ENCODE measurements around the gene STOX1.

- TF ChIP-seq, protein P1, sequence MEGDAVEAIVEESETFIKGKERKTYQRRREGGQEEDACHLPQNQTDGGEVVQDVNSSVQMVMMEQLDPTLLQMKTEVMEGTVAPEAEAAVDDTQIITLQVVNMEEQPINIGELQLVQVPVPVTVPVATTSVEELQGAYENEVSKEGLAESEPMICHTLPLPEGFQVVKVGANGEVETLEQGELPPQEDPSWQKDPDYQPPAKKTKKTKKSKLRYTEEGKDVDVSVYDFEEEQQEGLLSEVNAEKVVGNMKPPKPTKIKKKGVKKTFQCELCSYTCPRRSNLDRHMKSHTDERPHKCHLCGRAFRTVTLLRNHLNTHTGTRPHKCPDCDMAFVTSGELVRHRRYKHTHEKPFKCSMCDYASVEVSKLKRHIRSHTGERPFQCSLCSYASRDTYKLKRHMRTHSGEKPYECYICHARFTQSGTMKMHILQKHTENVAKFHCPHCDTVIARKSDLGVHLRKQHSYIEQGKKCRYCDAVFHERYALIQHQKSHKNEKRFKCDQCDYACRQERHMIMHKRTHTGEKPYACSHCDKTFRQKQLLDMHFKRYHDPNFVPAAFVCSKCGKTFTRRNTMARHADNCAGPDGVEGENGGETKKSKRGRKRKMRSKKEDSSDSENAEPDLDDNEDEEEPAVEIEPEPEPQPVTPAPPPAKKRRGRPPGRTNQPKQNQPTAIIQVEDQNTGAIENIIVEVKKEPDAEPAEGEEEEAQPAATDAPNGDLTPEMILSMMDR (IDR thresholded peaks at IDR 0.05; ENCODE audit: insufficient read depth, low read length): no peak
- no peak for TF ChIP-seq POLR2AphosphoS5 (IDR thresholded peaks at IDR 0.05; ENCODE audit: low read depth)
- no peak for TF ChIP-seq GABPA (IDR thresholded peaks at IDR 0.05; ENCODE audit: low read depth)
- TF ChIP-seq, protein P2, sequence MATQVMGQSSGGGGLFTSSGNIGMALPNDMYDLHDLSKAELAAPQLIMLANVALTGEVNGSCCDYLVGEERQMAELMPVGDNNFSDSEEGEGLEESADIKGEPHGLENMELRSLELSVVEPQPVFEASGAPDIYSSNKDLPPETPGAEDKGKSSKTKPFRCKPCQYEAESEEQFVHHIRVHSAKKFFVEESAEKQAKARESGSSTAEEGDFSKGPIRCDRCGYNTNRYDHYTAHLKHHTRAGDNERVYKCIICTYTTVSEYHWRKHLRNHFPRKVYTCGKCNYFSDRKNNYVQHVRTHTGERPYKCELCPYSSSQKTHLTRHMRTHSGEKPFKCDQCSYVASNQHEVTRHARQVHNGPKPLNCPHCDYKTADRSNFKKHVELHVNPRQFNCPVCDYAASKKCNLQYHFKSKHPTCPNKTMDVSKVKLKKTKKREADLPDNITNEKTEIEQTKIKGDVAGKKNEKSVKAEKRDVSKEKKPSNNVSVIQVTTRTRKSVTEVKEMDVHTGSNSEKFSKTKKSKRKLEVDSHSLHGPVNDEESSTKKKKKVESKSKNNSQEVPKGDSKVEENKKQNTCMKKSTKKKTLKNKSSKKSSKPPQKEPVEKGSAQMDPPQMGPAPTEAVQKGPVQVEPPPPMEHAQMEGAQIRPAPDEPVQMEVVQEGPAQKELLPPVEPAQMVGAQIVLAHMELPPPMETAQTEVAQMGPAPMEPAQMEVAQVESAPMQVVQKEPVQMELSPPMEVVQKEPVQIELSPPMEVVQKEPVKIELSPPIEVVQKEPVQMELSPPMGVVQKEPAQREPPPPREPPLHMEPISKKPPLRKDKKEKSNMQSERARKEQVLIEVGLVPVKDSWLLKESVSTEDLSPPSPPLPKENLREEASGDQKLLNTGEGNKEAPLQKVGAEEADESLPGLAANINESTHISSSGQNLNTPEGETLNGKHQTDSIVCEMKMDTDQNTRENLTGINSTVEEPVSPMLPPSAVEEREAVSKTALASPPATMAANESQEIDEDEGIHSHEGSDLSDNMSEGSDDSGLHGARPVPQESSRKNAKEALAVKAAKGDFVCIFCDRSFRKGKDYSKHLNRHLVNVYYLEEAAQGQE (IDR thresholded peaks at IDR 0.05; ENCODE audit: insufficient replicate concordance, low read depth): no peak
- TF ChIP-seq SPI1 (IDR thresholded peaks at IDR 0.05; ENCODE audit: borderline replicate concordance, low read depth): no peak
Measured at GRCh38 chr10:68787813-68788212, 39.5 kb upstream of the STOX1 start.

Measured in HL-60 (cell line).